Measurements from ENCODE around the gene DFFA.
"Not testable (repeated sequence)": the region's sequence is repeated elsewhere in the genome, so short reads cannot be mapped to it uniquely, and the experiment has no call there.

The DFFA gene

GRCh38 chr1:10457875-10458274 is 14.5 kb downstream of the DFFA start:
- no peak for FAIRE-seq
- no peak for TF ChIP-seq CTCF (IDR thresholded peaks at IDR 0.05; ENCODE audit: insufficient read depth, missing control alignments)
- no peak for DNase-seq (ENCODE audit: insufficient read length, low spot score)

- DNase-seq (ENCODE audit: insufficient read length, low spot score): not testable (repeated sequence)
Observed at GRCh38 chr1:10457462-10457861, 14.9 kb downstream of the DFFA start.

GRCh38 chr1:10456661-10457060 is 15.7 kb downstream of the DFFA start:
- TF ChIP-seq CTCF (IDR thresholded peaks at IDR 0.05; ENCODE audit: insufficient read depth, missing control alignments): no peak
- FAIRE-seq: no peak
- no peak for DNase-seq (ENCODE audit: insufficient read length, low spot score)

More at GRCh38 chr1:10457462-10457861, 14.9 kb downstream of the DFFA start:
- not testable (repeated sequence) for FAIRE-seq

- no peak for TF ChIP-seq CTCF (IDR thresholded peaks at IDR 0.05; ENCODE audit: insufficient read depth, missing control alignments)
- no peak for FAIRE-seq
- DNase-seq (ENCODE audit: insufficient read length, low spot score): no peak
Observed at GRCh38 chr1:10456048-10456447, 16.3 kb downstream of the DFFA start.

DNA sequence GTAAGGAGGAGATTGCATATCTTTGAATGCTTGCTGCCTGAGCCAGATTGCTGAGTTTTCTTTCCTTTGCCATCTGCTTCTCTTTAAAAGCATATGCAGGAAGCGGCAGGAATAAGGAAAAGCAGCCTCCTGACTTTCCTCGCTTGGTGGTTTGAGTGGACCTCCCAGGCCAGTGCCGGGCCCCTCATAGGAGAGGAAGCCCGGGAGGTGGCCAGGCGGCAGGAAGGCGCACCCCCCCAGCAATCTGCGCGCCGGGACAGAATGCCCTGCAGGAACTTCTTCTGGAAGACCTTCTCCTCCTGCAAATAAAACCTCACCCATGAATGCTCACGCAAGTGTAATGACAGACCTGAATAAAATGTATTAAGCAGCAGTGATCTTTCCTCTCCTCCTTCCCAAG is 21.0 kb downstream of the DFFA start:
- no peak for DNase-seq (ENCODE audit: insufficient read length, low spot score)
- TF ChIP-seq CTCF (IDR thresholded peaks at IDR 0.05; ENCODE audit: insufficient read depth, missing control alignments): no peak
- FAIRE-seq: no peak

- no peak for FAIRE-seq
- no peak for TF ChIP-seq CTCF (IDR thresholded peaks at IDR 0.05; ENCODE audit: insufficient read depth, missing control alignments)
- DNase-seq (ENCODE audit: insufficient read length, low spot score): no peak
Observed at GRCh38 chr1:10450836-10451235, 21.5 kb downstream of the DFFA start.

DNA sequence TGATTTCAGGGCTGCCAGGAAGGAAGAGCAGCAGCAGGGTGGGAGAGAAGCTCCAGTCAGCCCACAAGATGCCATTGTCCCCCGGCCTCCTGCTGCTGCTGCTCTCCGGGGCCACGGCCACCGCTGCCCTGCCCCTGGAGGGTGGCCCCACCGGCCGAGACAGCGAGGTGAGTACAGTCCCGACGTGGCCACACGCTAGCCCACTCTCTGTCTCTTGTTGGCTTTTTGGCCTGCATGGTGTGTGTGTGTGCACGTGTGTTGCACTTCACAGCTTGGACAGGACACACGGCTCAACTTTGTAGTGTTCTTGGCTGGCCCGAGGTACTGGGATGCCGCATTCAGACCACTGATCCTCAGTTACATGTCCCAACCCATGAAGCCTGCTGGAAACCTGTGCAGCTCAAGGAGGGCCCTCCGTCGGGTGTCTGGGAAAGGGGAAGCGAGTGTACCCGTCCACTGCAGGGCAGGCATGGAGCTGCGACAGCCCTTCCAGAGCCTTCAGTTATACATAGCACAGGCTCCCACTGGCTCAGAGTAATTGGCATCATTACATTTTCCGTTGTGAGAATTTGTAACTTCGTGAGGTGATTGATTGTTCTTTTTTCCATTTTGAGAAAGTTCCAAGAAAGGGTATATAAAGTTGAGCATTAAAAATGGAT is 22.0 kb downstream of the DFFA start:
- TF ChIP-seq CTCF (IDR thresholded peaks at IDR 0.05; ENCODE audit: insufficient read depth, missing control alignments): no peak
- DNase-seq (ENCODE audit: insufficient read length, low spot score) (no peak), FAIRE-seq (no peak)

DNA sequence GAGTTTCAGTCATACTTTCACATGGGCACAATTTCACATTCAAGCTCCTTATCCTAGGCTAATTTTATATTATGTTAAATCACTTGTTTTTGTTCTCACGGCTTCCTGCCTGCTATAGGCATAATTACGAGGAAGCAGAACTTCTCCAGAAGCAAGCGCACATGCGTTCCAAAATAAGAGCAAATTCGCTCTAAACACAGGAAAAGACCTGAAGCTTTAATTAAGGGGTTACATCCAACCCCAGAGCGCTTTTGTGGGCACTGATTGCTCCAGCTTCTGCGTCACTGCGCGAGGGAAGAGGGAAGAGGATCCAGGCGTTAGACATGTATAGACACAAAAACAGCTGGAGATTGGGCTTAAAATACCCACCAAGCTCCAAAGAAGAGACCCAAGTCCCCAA is 22.6 kb downstream of the DFFA start, which contains the start of gene CORT:
Gene CORT (plus strand): TSS at position 281 of the 400 bp plus-strand sequence. CDS start 193 bp downstream, outside the sequence.
- DNase-seq (ENCODE audit: insufficient read length, low spot score): no peak
- TF ChIP-seq CTCF (IDR thresholded peaks at IDR 0.05; ENCODE audit: insufficient read depth, missing control alignments): no peak
- FAIRE-seq: no peak

Measured in D721Med (cell line).